HL-60 (cell line): Measurements from ENCODE around the gene SMIM12.

ENCODE experiments used
- CTCF ChIP-seq: IDR thresholded peaks from one replicate; pipeline ENCODE4 v1.5.1; 2011; ENCODE audit warnings: low read length, control low read depth, inconsistent platforms; ENCODE audit not compliant: insufficient read depth
- GABPA ChIP-seq: IDR thresholded peaks from 2 replicates; pipeline ENCODE4 v1.6.1; 2012; ENCODE audit warnings: low read depth
- POLR2AphosphoS5 ChIP-seq: IDR thresholded peaks from 2 replicates; pipeline ENCODE4 v1.6.1; 2012; ENCODE audit warnings: low read depth
- SPI1 ChIP-seq: IDR thresholded peaks from 2 replicates; pipeline ENCODE4 v1.6.1; 2012; ENCODE audit warnings: low read depth, mild to moderate bottlenecking, borderline replicate concordance
- TF ChIP-seq, protein P1 (sequence below): IDR thresholded peaks from 2 replicates; pipeline ENCODE4 v1.6.1; 2012; ENCODE audit warnings: low read depth; ENCODE audit not compliant: insufficient replicate concordance

DNA sequence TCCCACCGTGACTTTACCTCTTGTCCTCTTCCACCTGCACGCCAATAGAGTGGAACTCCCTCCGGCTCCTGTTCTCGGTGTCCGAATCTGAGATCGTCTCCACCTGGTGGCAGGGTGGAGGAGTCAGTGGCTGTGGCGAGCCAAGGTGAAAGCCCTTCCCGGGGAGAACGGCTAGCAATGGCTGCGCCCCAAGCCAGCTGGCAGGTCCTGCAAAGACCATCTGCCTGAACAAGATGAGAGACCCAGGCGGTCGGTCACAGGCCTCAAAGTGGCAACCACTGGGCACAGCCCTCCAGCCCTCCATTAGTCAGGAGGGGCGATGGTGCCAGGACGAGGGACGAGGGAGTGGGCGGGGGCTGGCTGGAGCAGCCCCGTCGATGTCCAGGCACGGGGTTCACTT lies 25.4 kb upstream of the SMIM12 start:
- no peak for TF ChIP-seq CTCF
- TF ChIP-seq POLR2AphosphoS5, result no peak
- TF ChIP-seq, protein P1, sequence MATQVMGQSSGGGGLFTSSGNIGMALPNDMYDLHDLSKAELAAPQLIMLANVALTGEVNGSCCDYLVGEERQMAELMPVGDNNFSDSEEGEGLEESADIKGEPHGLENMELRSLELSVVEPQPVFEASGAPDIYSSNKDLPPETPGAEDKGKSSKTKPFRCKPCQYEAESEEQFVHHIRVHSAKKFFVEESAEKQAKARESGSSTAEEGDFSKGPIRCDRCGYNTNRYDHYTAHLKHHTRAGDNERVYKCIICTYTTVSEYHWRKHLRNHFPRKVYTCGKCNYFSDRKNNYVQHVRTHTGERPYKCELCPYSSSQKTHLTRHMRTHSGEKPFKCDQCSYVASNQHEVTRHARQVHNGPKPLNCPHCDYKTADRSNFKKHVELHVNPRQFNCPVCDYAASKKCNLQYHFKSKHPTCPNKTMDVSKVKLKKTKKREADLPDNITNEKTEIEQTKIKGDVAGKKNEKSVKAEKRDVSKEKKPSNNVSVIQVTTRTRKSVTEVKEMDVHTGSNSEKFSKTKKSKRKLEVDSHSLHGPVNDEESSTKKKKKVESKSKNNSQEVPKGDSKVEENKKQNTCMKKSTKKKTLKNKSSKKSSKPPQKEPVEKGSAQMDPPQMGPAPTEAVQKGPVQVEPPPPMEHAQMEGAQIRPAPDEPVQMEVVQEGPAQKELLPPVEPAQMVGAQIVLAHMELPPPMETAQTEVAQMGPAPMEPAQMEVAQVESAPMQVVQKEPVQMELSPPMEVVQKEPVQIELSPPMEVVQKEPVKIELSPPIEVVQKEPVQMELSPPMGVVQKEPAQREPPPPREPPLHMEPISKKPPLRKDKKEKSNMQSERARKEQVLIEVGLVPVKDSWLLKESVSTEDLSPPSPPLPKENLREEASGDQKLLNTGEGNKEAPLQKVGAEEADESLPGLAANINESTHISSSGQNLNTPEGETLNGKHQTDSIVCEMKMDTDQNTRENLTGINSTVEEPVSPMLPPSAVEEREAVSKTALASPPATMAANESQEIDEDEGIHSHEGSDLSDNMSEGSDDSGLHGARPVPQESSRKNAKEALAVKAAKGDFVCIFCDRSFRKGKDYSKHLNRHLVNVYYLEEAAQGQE, result no peak
- no peak for TF ChIP-seq SPI1
- no peak for TF ChIP-seq GABPA
